ENCODE results near the gene LIN28B. TPM values are rescaled to one million over a fixed set of nuclear protein-coding genes. Genes with fewer than 3 reads are reported as not detected.

The LIN28B gene
- total RNA-seq, 4 donors from 2014 or later: not detected

- intact Hi-C loops (cut with DNase I; ENCODE audit: low total_unique reads): no loop called here
- 82 to 87% methylated on average over 7 of the region's 7 CpGs for WGBS, 2 donors
- no peak overlapping the region for H3K4me3 ChIP-seq (ENCODE audit: low read depth, poor library complexity, severe bottlenecking)
- no peak for TF ChIP-seq CTCF (IDR thresholded peaks at IDR 0.05)
- no peak for TF ChIP-seq POLR2A (IDR thresholded peaks at IDR 0.05)
- no peak for DNase-seq (ENCODE audit: low spot score in 2 of 2)
These were observed 151.8 kb downstream of the LIN28B start for GRCh38 chr6:105108631-105109262.

GRCh38 chr6:105109955-105110895 is 153.3 kb downstream of the LIN28B start:
- no peak for DNase-seq (ENCODE audit: low spot score in 2 of 2)
- WGBS, 2 donors: 68 to 81% methylated on average over 8 of the region's 8 CpGs
- no peak overlapping the region for H3K4me3 ChIP-seq (ENCODE audit: low read depth, poor library complexity, severe bottlenecking)
- intact Hi-C loops (cut with DNase I; ENCODE audit: low total_unique reads): no loop called here
- no peak for TF ChIP-seq POLR2A (IDR thresholded peaks at IDR 0.05)
- TF ChIP-seq CTCF (IDR thresholded peaks at IDR 0.05): no peak

- H3K4me3 ChIP-seq (ENCODE audit: low read depth, poor library complexity, severe bottlenecking): no peak overlapping the region
- 80 to 91% methylated on average over 3 of the region's 3 CpGs for WGBS, 2 donors
- TF ChIP-seq POLR2A (IDR thresholded peaks at IDR 0.05) (no peak), CTCF (IDR thresholded peaks at IDR 0.05) (no peak)
- no peak for DNase-seq (ENCODE audit: low spot score in 2 of 2)
- intact Hi-C loops (cut with DNase I; ENCODE audit: low total_unique reads): no loop called here
These were observed 154.2 kb downstream of the LIN28B start for GRCh38 chr6:105111105-105111504.

GRCh38 chr6:105111871-105112270 is 155.0 kb downstream of the LIN28B start:
- WGBS, 2 donors: 97% methylated on average over 2 of the region's 2 CpGs
- H3K4me3 ChIP-seq (ENCODE audit: low read depth, poor library complexity, severe bottlenecking): no peak overlapping the region
- no peak for DNase-seq (ENCODE audit: low spot score in 2 of 2)
- TF ChIP-seq CTCF (IDR thresholded peaks at IDR 0.05): no peak
- intact Hi-C loops (cut with DNase I; ENCODE audit: low total_unique reads): no loop called here

GRCh38 chr6:105112577-105112976 is 155.7 kb downstream of the LIN28B start:
- no peak for DNase-seq (ENCODE audit: low spot score in 2 of 2)
- intact Hi-C loops (cut with DNase I; ENCODE audit: low total_unique reads): no loop called here
- TF ChIP-seq CTCF (IDR thresholded peaks at IDR 0.05): no peak
- no peak for TF ChIP-seq POLR2A (IDR thresholded peaks at IDR 0.05)
- WGBS, 2 donors: 85 to 89% methylated on average over 1 of the region's 1 CpG
- no peak overlapping the region for H3K4me3 ChIP-seq (ENCODE audit: low read depth, poor library complexity, severe bottlenecking)

All from lower leg skin (tissue), 4 donors.